ENCODE measurements around the gene NLRP1. TPM values are rescaled to one million over a fixed set of nuclear protein-coding genes. Genes with fewer than 3 reads are reported as not detected.

The NLRP1 gene
- total and polyA plus RNA-seq, 4 donors = 11.1 to 82.2 (median 49.1) TPM

GRCh38 chr17:5536866-5537650 is 47.3 kb downstream of the NLRP1 start:
- Histone ChIP-seq H3K27me3 (ENCODE audit: control insufficient read depth in 1 of 2, insufficient read depth in 2 of 2, low read length in 1 of 2) (no peaks in the 10 kb centered on the region), H3K27ac (ENCODE audit: low read depth in 1 of 2, low read length in 2 of 2) (no peak overlapping the region), H3K4me1 (ENCODE audit: control insufficient read depth in 1 of 2, insufficient read depth in 2 of 2, low read length in 2 of 2) (no peaks in the 10 kb centered on the region), H3K4me3 (ENCODE audit: low read length in 2 of 2) (no peak overlapping the region), H3K9me3 (ENCODE audit: control insufficient read depth, low read length) (no peaks in the 10 kb centered on the region), H3K36me3 (ENCODE audit: control insufficient read depth in 1 of 2, insufficient read depth in 2 of 2, low read length in 1 of 2) (peaks cover 0 to 5% of the 10 kb centered on the region in 2 donors)
- intact Hi-C loops (cut with DNase I) = no loop called here
- DNase-seq (no peak), ATAC-seq (ENCODE audit: low FRiP score) (peak; percentile 39)
- WGBS, 2 donors = 79 to 85% methylated on average over 11 of the region's 11 CpGs

- Histone ChIP-seq H3K9me3 (ENCODE audit: control insufficient read depth, low read length) (no peaks in the 10 kb centered on the region), H3K4me1 (ENCODE audit: control insufficient read depth in 1 of 2, insufficient read depth in 2 of 2, low read length in 2 of 2) (no peaks in the 10 kb centered on the region), H3K27me3 (ENCODE audit: control insufficient read depth in 1 of 2, insufficient read depth in 2 of 2, low read length in 1 of 2) (no peaks in the 10 kb centered on the region), H3K36me3 (ENCODE audit: control insufficient read depth in 1 of 2, insufficient read depth in 2 of 2, low read length in 1 of 2) (peaks cover 0 to 3% of the 10 kb centered on the region in 2 donors), H3K27ac (ENCODE audit: low read depth in 1 of 2, low read length in 2 of 2) (no peak overlapping the region), H3K4me3 (ENCODE audit: low read length in 2 of 2) (no peak overlapping the region)
- DNase-seq = no peak
- intact Hi-C loops (cut with DNase I) = no loop called here
- WGBS, 2 donors = 89 to 93% methylated on average over 2 of the region's 2 CpGs
- ATAC-seq (ENCODE audit: low FRiP score) = no peak
Observed at GRCh38 chr17:5535436-5535835, 48.9 kb downstream of the NLRP1 start.

GRCh38 chr17:5533486-5534315 is 50.6 kb downstream of the NLRP1 start:
- Histone ChIP-seq H3K9me3 (ENCODE audit: control insufficient read depth, low read length) (no peaks in the 10 kb centered on the region), H3K27me3 (ENCODE audit: control insufficient read depth in 1 of 2, insufficient read depth in 2 of 2, low read length in 1 of 2) (no peaks in the 10 kb centered on the region), H3K4me1 (ENCODE audit: control insufficient read depth in 1 of 2, insufficient read depth in 2 of 2, low read length in 2 of 2) (no peaks in the 10 kb centered on the region), H3K27ac (ENCODE audit: low read depth in 1 of 2, low read length in 2 of 2) (no peak overlapping the region), H3K4me3 (ENCODE audit: low read length in 2 of 2) (no peak overlapping the region), H3K36me3 (ENCODE audit: control insufficient read depth in 1 of 2, insufficient read depth in 2 of 2, low read length in 1 of 2) (peaks cover 0 to 4% of the 10 kb centered on the region in 2 donors)
- no peak for ATAC-seq (ENCODE audit: low FRiP score)
- intact Hi-C loops (cut with DNase I) = loop anchor here in 1 of 2 donors (5.0 kb wide), 1 partner anchor 49 kb away; the partner anchor contains the start of gene NLRP1
- DNase-seq = no peak
- WGBS, 2 donors = 86% methylated on average over 18 of the region's 18 CpGs

DNA sequence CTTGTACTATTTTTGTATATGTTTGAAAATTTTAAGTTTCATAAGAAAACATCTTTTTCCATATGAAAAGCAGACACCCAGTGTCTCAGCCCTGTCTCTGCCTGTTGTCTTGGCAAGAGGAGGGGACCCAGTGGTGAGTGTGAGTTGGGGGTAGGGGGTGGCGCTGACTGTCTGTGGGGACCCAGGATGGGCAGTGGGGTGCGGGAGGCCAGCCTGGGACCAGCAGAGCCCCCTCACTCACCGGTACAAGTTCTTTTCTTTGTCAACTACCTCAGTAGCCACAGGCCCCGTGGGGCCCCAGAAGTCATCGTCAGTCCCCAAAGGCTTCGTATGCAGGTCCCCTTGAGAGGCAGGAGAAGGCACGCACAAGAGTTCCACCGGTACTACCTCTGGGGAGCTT is 51.7 kb downstream of the NLRP1 start:
- no peak overlapping the region for H3K27ac ChIP-seq (ENCODE audit: low read depth in 1 of 2, low read length in 2 of 2)
- no peaks in the 10 kb centered on the region for H3K9me3 ChIP-seq (ENCODE audit: control insufficient read depth, low read length)
- peaks cover 0 to 4% of the 10 kb centered on the region in 2 donors for H3K36me3 ChIP-seq (ENCODE audit: control insufficient read depth in 1 of 2, insufficient read depth in 2 of 2, low read length in 1 of 2)
- ATAC-seq (ENCODE audit: low FRiP score) = no peak
- DNase-seq = no peak
- intact Hi-C loops (cut with DNase I) = loop anchor here in 1 of 2 donors (5.0 kb wide), 1 partner anchor 50 kb away; the partner anchor contains the start of gene NLRP1
- H3K4me1 ChIP-seq (ENCODE audit: control insufficient read depth in 1 of 2, insufficient read depth in 2 of 2, low read length in 2 of 2) = peaks cover 0 to under 1% of the 10 kb centered on the region in 2 donors
- 86 to 92% methylated on average over 8 of the region's 8 CpGs for WGBS, 2 donors
- no peaks in the 10 kb centered on the region for H3K27me3 ChIP-seq (ENCODE audit: control insufficient read depth in 1 of 2, insufficient read depth in 2 of 2, low read length in 1 of 2)
- H3K4me3 ChIP-seq (ENCODE audit: low read length in 2 of 2) = no peak overlapping the region

DNA sequence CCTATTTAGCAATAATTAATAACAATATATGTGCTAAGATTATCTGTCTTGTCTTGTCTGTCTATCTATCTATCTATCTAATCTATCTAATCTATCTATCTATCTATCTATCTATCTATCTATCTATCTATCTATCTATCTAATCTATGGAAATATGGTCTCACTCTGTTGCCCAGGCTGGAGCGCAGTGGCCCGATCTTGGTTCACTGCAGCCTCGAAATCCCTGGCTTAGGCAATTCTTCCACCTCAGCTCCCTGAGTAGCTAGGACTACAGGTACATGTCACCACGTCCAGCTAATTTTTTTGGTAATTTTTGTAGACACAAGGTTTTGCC is 53.3 kb downstream of the NLRP1 start:
- Histone ChIP-seq H3K27ac (ENCODE audit: low read depth in 1 of 2, low read length in 2 of 2) (no peak overlapping the region), H3K27me3 (ENCODE audit: control insufficient read depth in 1 of 2, insufficient read depth in 2 of 2, low read length in 1 of 2) (no peaks in the 10 kb centered on the region), H3K9me3 (ENCODE audit: control insufficient read depth, low read length) (no peaks in the 10 kb centered on the region), H3K4me1 (ENCODE audit: control insufficient read depth in 1 of 2, insufficient read depth in 2 of 2, low read length in 2 of 2) (peaks cover 0 to 3% of the 10 kb centered on the region in 2 donors), H3K36me3 (ENCODE audit: control insufficient read depth in 1 of 2, insufficient read depth in 2 of 2, low read length in 1 of 2) (peaks cover 0 to 4% of the 10 kb centered on the region in 2 donors), H3K4me3 (ENCODE audit: low read length in 2 of 2) (no peak overlapping the region)
- no peak for DNase-seq
- intact Hi-C loops (cut with DNase I) = loop anchor here in 1 of 2 donors (5.0 kb wide), 1 partner anchor 51 kb away; the partner anchor contains the start of gene NLRP1
- no peak for ATAC-seq (ENCODE audit: low FRiP score)
- WGBS, 2 donors = 92 to 96% methylated on average over 4 of the region's 4 CpGs

DNA sequence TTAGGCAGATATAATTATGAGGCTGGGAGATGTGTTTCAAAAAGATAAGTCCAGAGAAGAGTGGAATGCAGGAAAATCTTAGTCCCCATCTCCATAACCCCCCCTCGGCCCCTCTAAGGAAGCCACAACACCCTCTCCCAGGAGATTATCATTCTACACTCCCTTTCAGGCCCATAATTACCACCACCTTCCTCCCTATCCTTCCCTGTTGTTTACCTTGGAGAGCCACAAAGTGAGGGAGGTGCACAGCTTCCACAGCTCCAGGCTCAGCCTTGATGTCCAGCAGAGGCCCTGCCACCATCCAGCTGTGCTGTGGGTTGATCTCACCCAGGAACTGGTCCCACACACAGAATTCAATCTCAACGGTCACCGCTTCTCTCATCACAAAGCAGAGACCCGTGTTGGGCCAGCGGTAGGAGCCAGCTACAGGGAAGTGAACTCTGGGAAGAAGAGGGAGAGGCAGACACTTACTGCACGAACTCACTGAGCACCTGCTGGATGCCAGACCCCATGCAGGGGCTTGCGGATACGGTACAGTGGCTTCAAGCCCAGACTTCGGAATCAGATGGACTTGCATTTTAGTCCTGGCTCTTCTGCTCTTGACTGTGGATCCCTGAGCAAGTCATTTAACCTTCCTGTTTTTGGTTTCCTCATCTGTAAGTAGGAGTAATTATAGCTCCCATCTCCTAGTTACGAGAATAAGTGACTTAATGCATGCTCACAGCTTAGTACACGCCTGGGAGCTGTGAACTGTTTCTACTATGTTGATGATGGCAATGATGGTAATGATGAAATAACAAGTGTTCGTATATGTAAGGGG is 53.8 kb downstream of the NLRP1 start:
- 87 to 91% methylated on average over 12 of the region's 12 CpGs for whole genome bisulfite sequencing, 2 donors
- Histone ChIP-seq H3K9me3 (ENCODE audit: control insufficient read depth, low read length) (no peaks in the 10 kb centered on the region), H3K4me1 (ENCODE audit: control insufficient read depth in 1 of 2, insufficient read depth in 2 of 2, low read length in 2 of 2) (peaks cover 0 to 3% of the 10 kb centered on the region in 2 donors), H3K27me3 (ENCODE audit: control insufficient read depth in 1 of 2, insufficient read depth in 2 of 2, low read length in 1 of 2) (no peaks in the 10 kb centered on the region), H3K27ac (ENCODE audit: low read depth in 1 of 2, low read length in 2 of 2) (no peak overlapping the region), H3K4me3 (ENCODE audit: low read length in 2 of 2) (no peak overlapping the region), H3K36me3 (ENCODE audit: control insufficient read depth in 1 of 2, insufficient read depth in 2 of 2, low read length in 1 of 2) (peaks cover 0 to 4% of the 10 kb centered on the region in 2 donors)
- no peak for DNase-seq
- intact Hi-C loops (cut with DNase I) = loop anchor here in 1 of 2 donors (5.0 kb wide), 1 partner anchor 52 kb away; the partner anchor contains the start of gene NLRP1
- ATAC-seq (ENCODE audit: low FRiP score) = no peak

- peak; percentile 28 for ATAC-seq (ENCODE audit: low FRiP score)
- 81 to 84% methylated on average over 9 of the region's 9 CpGs for WGBS, 2 donors
- H3K4me1 ChIP-seq (ENCODE audit: control insufficient read depth in 1 of 2, insufficient read depth in 2 of 2, low read length in 2 of 2) = peaks cover 0 to 3% of the 10 kb centered on the region in 2 donors
- no peak for DNase-seq
- no peaks in the 10 kb centered on the region for H3K27me3 ChIP-seq (ENCODE audit: control insufficient read depth in 1 of 2, insufficient read depth in 2 of 2, low read length in 1 of 2)
- H3K27ac ChIP-seq (ENCODE audit: low read depth in 1 of 2, low read length in 2 of 2) = peak overlapping the region; percentile 70 to 92
- no peaks in the 10 kb centered on the region for H3K9me3 ChIP-seq (ENCODE audit: control insufficient read depth, low read length)
- no peak overlapping the region for H3K4me3 ChIP-seq (ENCODE audit: low read length in 2 of 2)
- intact Hi-C loops (cut with DNase I) = loop anchor here in 1 of 2 donors (2.0 kb wide), 1 partner anchor 41 kb away; the partner anchor contains the start of genes DERL2 and MIS12
- peaks cover 0 to 6% of the 10 kb centered on the region in 2 donors for H3K36me3 ChIP-seq (ENCODE audit: control insufficient read depth in 1 of 2, insufficient read depth in 2 of 2, low read length in 1 of 2)
Observed at GRCh38 chr17:5527601-5528250, 56.6 kb downstream of the NLRP1 start.

Data from aorta (tissue), 5 donors.